ENCODE results near the gene SEMA4B. TPM values are rescaled to one million over a fixed set of nuclear protein-coding genes. Genes with fewer than 3 reads are reported as not detected.

SEMA4B gene
- total RNA-seq, 1 donor from 2014 or later = 41.9 TPM

DNA sequence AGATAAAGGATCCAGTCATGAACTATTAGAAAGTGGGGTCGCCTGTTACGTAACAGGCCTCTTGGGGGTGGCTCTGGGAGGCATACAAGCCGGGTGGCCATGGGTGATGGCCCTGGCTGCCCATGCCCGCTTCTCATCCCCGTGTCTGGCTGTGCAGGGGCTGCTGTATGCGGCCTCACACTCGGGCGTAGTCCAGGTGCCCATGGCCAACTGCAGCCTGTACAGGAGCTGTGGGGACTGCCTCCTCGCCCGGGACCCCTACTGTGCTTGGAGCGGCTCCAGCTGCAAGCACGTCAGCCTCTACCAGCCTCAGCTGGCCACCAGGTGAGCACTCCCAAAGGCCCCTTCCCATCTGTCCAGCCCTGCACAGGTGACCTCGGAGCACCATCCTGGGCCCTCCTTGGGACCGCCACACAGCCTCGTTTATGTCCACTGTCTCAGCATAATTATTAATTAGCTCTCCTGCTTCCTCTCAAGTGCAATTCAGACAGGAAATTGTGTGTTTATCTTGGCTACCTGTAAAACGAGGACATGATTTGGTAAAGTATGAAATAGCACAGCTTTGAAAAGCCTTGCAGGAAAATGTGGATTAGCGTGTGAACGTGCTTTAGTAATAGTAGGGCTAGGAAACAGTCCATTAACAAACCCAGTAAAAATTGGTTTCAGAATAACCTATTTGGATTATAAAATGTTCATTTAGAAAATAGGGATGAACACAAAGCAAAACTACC is 24.5 kb downstream of the SEMA4B start:
- H3K9me3 Mint-ChIP-seq (ENCODE audit: low read depth) = no peaks in the 10 kb centered on the region
- peaks cover 13% of the 10 kb centered on the region for H3K36me3 Mint-ChIP-seq (ENCODE audit: insufficient read depth)
- H3K27ac Mint-ChIP-seq = no peak overlapping the region
- no peak for DNase-seq (ENCODE audit: low spot score, unreplicated experiment)
- no peaks in the 10 kb centered on the region for H3K4me1 Mint-ChIP-seq (ENCODE audit: low read depth)
- H3K27me3 Mint-ChIP-seq = no peaks in the 10 kb centered on the region
- TF ChIP-seq, protein P1, sequence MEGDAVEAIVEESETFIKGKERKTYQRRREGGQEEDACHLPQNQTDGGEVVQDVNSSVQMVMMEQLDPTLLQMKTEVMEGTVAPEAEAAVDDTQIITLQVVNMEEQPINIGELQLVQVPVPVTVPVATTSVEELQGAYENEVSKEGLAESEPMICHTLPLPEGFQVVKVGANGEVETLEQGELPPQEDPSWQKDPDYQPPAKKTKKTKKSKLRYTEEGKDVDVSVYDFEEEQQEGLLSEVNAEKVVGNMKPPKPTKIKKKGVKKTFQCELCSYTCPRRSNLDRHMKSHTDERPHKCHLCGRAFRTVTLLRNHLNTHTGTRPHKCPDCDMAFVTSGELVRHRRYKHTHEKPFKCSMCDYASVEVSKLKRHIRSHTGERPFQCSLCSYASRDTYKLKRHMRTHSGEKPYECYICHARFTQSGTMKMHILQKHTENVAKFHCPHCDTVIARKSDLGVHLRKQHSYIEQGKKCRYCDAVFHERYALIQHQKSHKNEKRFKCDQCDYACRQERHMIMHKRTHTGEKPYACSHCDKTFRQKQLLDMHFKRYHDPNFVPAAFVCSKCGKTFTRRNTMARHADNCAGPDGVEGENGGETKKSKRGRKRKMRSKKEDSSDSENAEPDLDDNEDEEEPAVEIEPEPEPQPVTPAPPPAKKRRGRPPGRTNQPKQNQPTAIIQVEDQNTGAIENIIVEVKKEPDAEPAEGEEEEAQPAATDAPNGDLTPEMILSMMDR (IDR thresholded peaks at IDR 0.05; ENCODE audit: unreplicated experiment) = no peak
- no peak overlapping the region for H3K4me3 Mint-ChIP-seq (ENCODE audit: low read depth)

DNA sequence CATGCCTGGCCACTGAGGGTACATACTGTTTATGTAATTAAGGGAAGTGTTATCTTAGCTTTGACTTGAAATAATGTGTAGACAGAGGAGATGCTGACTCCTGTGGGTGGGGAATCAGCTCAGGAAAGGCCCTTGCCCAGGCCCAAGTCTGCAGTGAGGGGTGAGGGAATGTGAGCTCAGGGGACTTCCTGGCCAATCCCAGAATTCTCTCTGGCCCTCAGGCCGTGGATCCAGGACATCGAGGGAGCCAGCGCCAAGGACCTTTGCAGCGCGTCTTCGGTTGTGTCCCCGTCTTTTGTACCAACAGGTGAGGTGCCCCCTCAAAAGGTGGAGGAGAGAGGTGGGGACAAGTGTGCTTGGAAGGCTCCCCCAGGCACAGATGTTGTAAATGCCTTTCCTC is 26.2 kb downstream of the SEMA4B start:
- peaks cover 13% of the 10 kb centered on the region for H3K36me3 Mint-ChIP-seq (ENCODE audit: insufficient read depth)
- DNase-seq (ENCODE audit: low spot score, unreplicated experiment) = no peak
- no peaks in the 10 kb centered on the region for H3K9me3 Mint-ChIP-seq (ENCODE audit: low read depth)
- no peak overlapping the region for H3K27ac Mint-ChIP-seq
- no peaks in the 10 kb centered on the region for H3K27me3 Mint-ChIP-seq
- peaks cover 3% of the 10 kb centered on the region for H3K4me1 Mint-ChIP-seq (ENCODE audit: low read depth)
- TF ChIP-seq, protein P1 (IDR thresholded peaks at IDR 0.05; ENCODE audit: unreplicated experiment) = no peak
- H3K4me3 Mint-ChIP-seq (ENCODE audit: low read depth) = no peak overlapping the region

DNA sequence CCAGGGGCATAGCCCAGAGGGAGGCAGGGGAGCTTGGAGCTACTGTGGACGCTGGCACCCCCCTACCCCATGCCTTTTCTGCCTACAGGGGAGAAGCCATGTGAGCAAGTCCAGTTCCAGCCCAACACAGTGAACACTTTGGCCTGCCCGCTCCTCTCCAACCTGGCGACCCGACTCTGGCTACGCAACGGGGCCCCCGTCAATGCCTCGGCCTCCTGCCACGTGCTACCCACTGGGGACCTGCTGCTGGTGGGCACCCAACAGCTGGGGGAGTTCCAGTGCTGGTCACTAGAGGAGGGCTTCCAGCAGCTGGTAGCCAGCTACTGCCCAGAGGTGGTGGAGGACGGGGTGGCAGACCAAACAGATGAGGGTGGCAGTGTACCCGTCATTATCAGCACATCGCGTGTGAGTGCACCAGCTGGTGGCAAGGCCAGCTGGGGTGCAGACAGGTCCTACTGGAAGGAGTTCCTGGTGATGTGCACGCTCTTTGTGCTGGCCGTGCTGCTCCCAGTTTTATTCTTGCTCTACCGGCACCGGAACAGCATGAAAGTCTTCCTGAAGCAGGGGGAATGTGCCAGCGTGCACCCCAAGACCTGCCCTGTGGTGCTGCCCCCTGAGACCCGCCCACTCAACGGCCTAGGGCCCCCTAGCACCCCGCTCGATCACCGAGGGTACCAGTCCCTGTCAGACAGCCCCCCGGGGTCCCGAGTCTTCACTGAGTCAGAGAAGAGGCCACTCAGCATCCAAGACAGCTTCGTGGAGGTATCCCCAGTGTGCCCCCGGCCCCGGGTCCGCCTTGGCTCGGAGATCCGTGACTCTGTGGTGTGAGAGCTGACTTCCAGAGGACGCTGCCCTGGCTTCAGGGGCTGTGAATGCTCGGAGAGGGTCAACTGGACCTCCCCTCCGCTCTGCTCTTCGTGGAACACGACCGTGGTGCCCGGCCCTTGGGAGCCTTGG is 27.0 kb downstream of the SEMA4B start:
- H3K4me1 Mint-ChIP-seq (ENCODE audit: low read depth) = peaks cover 6% of the 10 kb centered on the region
- H3K4me3 Mint-ChIP-seq (ENCODE audit: low read depth) = no peak overlapping the region
- H3K36me3 Mint-ChIP-seq (ENCODE audit: insufficient read depth) = peaks cover 13% of the 10 kb centered on the region
- DNase-seq (ENCODE audit: low spot score, unreplicated experiment) = no peak
- no peaks in the 10 kb centered on the region for H3K9me3 Mint-ChIP-seq (ENCODE audit: low read depth)
- TF ChIP-seq, protein P1 (IDR thresholded peaks at IDR 0.05; ENCODE audit: unreplicated experiment) = no peak
- no peaks in the 10 kb centered on the region for H3K27me3 Mint-ChIP-seq
- H3K27ac Mint-ChIP-seq = no peak overlapping the region

DNA sequence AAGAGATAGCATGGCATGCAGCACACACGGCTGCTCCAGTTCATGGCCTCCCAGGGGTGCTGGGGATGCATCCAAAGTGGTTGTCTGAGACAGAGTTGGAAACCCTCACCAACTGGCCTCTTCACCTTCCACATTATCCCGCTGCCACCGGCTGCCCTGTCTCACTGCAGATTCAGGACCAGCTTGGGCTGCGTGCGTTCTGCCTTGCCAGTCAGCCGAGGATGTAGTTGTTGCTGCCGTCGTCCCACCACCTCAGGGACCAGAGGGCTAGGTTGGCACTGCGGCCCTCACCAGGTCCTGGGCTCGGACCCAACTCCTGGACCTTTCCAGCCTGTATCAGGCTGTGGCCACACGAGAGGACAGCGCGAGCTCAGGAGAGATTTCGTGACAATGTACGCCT is 27.8 kb downstream of the SEMA4B start:
- Mint-ChIP-seq H3K36me3 (ENCODE audit: insufficient read depth) (peaks cover 12% of the 10 kb centered on the region), H3K27ac (no peak overlapping the region), H3K4me1 (ENCODE audit: low read depth) (peaks cover 6% of the 10 kb centered on the region), H3K9me3 (ENCODE audit: low read depth) (no peaks in the 10 kb centered on the region), H3K27me3 (no peaks in the 10 kb centered on the region), H3K4me3 (ENCODE audit: low read depth) (no peak overlapping the region)
- TF ChIP-seq, protein P1 (IDR thresholded peaks at IDR 0.05; ENCODE audit: unreplicated experiment) = no peak
- no peak for DNase-seq (ENCODE audit: low spot score, unreplicated experiment)

DNA sequence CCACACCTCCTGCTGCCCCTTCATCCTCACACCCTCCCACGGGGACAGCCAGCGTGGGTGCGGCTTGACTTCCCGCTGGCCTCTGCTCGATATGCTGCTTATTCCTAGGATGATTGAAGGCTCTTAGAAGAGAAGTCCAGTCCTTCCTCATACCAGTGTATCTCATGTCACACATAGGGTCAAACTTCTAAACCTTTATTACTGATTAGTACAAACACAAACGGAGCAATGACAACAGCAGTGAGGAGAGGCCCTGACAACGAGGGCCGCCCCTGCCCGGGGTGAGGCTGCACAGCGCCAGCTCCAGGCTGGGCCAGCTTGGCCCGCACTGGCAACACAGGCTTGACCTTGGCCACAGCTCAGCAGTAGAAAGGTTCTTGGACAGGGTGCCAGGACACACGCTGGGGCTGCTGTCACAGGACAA is 29.0 kb downstream of the SEMA4B start:
- Mint-ChIP-seq H3K4me3 (ENCODE audit: low read depth) (no peak overlapping the region), H3K4me1 (ENCODE audit: low read depth) (peaks cover 12% of the 10 kb centered on the region), H3K27ac (no peak overlapping the region), H3K9me3 (ENCODE audit: low read depth) (no peaks in the 10 kb centered on the region), H3K27me3 (no peaks in the 10 kb centered on the region), H3K36me3 (ENCODE audit: insufficient read depth) (peaks cover 9% of the 10 kb centered on the region)
- TF ChIP-seq, protein P1 (IDR thresholded peaks at IDR 0.05; ENCODE audit: unreplicated experiment) = no peak
- no peak for DNase-seq (ENCODE audit: low spot score, unreplicated experiment)

All from progenitor cell of endocrine pancreas (in vitro differentiated cells).